Measurements from ENCODE around the gene CYTL1. TPM values are rescaled to one million over a fixed set of nuclear protein-coding genes. Genes with fewer than 3 reads are reported as not detected.

Gene CYTL1
- total and polyA plus RNA-seq, 2 donors: 1.4 to 2.9 TPM

DNA sequence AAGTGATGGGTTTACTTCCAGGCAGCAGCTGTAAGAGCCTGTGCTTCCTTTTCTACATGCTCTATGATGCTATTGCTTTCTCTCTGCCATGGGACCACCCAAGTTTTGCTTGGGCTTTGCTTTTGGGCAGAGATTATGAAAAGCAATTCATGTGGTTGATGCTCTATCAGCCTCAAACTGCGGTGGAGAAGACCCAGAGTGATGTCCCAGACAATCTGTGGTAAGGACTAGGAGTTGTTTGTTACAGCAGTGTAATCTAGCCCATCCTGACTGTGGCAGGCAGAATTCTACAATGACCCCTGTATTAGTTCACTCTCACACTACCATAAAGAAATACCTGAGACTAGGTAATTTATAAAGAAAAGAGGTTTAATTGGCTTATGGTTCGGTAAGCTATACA is 9.2 kb upstream of the CYTL1 start:
- WGBS: 82% methylated on average over 2 of the region's 2 CpGs

DNA sequence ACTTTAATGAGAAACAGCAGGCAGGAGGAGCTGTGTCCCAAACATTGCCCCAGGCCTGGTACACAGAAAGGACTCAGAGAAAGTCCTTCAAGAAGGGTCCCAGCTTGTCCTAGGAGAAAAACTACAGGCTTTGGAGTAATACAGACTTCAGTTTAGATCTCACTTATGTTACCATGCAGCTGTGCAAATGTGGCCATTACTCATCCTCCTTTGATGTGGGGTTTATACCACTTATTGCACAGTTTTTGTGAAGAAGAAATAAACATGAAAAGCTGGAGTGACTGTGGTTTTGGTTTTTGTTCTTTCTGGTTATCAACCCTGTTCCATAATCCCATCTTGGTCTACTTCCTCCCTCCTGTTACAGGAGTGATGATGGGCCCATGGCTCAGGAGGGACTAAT is 8.1 kb upstream of the CYTL1 start:
- peak in 1 of 9 donors; percentile 63 for DNase-seq (ENCODE audit: low read depth in 6 of 9, low spot score in 9 of 9)
- no peaks in the 10 kb centered on the region for H3K36me3 ChIP-seq (ENCODE audit: control insufficient read depth in 2 of 2, insufficient read depth in 2 of 2, low read length in 1 of 2)
- no peak overlapping the region for H3K4me3 ChIP-seq (ENCODE audit: low read length in 2 of 2)
- H3K27ac ChIP-seq (ENCODE audit: low read depth in 1 of 2, low read length in 1 of 2): peak overlapping the region in 1 of 2 donors; percentile 21
- H3K4me1 ChIP-seq (ENCODE audit: control insufficient read depth in 2 of 2, insufficient read depth in 2 of 2, low read length in 2 of 2): peaks cover 32 to 41% of the 10 kb centered on the region in 2 donors
- H3K9me3 ChIP-seq (ENCODE audit: control insufficient read depth in 2 of 2, insufficient read depth in 1 of 2, low read length in 1 of 2): no peaks in the 10 kb centered on the region
- H3K27me3 ChIP-seq (ENCODE audit: control insufficient read depth in 2 of 2, insufficient read depth in 1 of 2, low read length in 1 of 2): no peaks in the 10 kb centered on the region

More for the DNA sequence above, 9.2 kb upstream of the CYTL1 start:
- Histone ChIP-seq H3K27me3 (ENCODE audit: control insufficient read depth in 2 of 2, insufficient read depth in 1 of 2, low read length in 1 of 2) (no peaks in the 10 kb centered on the region), H3K4me1 (ENCODE audit: control insufficient read depth in 2 of 2, insufficient read depth in 2 of 2, low read length in 2 of 2) (peaks cover 40 to 51% of the 10 kb centered on the region in 2 donors), H3K4me3 (ENCODE audit: low read length in 2 of 2) (no peak overlapping the region), H3K27ac (ENCODE audit: low read depth in 1 of 2, low read length in 1 of 2) (no peak overlapping the region), H3K9me3 (ENCODE audit: control insufficient read depth in 2 of 2, insufficient read depth in 1 of 2, low read length in 1 of 2) (no peaks in the 10 kb centered on the region), H3K36me3 (ENCODE audit: control insufficient read depth in 2 of 2, insufficient read depth in 2 of 2, low read length in 1 of 2) (no peaks in the 10 kb centered on the region)
- DNase-seq (ENCODE audit: low read depth in 6 of 9, low spot score in 9 of 9): no peak

DNA sequence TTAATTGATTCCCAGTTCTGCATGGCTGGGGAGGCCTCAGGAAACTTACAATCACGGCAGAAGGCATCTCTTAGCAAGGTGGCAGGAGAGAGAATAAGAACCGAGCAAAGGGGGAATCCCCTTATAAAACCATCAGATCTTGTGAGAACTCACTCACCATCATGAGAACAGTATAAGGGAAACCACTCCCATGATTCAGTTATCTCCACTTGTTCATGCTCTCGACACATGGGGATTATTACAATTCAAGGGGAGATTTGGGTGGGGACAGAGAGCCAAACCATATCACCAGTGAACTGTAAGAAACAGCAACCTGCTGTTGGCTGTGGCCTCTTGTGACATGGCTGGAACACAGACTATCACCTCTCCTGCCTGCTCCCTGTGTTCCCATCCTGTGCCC is 7.1 kb upstream of the CYTL1 start:
- Histone ChIP-seq H3K27me3 (ENCODE audit: control insufficient read depth in 2 of 2, insufficient read depth in 1 of 2, low read length in 1 of 2) (no peaks in the 10 kb centered on the region), H3K4me1 (ENCODE audit: control insufficient read depth in 2 of 2, insufficient read depth in 2 of 2, low read length in 2 of 2) (peaks cover 29 to 31% of the 10 kb centered on the region in 2 donors), H3K27ac (ENCODE audit: low read depth in 1 of 2, low read length in 1 of 2) (no peak overlapping the region), H3K9me3 (ENCODE audit: control insufficient read depth in 2 of 2, insufficient read depth in 1 of 2, low read length in 1 of 2) (no peaks in the 10 kb centered on the region), H3K36me3 (ENCODE audit: control insufficient read depth in 2 of 2, insufficient read depth in 2 of 2, low read length in 1 of 2) (no peaks in the 10 kb centered on the region), H3K4me3 (ENCODE audit: low read length in 2 of 2) (no peak overlapping the region)
- no peak for DNase-seq (ENCODE audit: low read depth in 6 of 9, low spot score in 9 of 9)
- 88% methylated on average over 3 of the region's 3 CpGs for WGBS

DNA sequence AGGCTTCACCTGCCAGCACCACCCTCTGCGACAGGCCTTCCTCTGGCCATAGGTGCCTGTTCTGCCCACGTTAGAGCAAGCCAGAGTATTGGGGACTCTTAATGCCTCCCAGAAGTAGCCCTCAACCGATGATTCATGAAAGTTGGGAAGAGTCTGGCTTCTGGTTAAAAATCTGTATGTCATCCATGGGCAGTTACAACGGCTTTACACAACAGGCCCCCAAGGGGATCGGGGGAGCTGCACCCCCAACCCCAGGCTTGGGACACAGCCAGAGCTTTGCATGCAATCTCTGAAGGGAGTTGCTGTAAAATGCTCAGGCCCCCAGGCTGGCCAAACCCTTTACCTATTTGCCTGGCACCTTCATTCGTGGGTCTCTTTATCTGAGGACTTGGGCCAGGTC is 5.4 kb upstream of the CYTL1 start:
- H3K4me1 ChIP-seq (ENCODE audit: control insufficient read depth in 2 of 2, insufficient read depth in 2 of 2, low read length in 2 of 2): peaks cover 26 to 35% of the 10 kb centered on the region in 2 donors
- H3K27ac ChIP-seq (ENCODE audit: low read depth in 1 of 2, low read length in 1 of 2): no peak overlapping the region
- no peaks in the 10 kb centered on the region for H3K27me3 ChIP-seq (ENCODE audit: control insufficient read depth in 2 of 2, insufficient read depth in 1 of 2, low read length in 1 of 2)
- DNase-seq (ENCODE audit: low read depth in 6 of 9, low spot score in 9 of 9): no peak
- no peaks in the 10 kb centered on the region for H3K9me3 ChIP-seq (ENCODE audit: control insufficient read depth in 2 of 2, insufficient read depth in 1 of 2, low read length in 1 of 2)
- H3K36me3 ChIP-seq (ENCODE audit: control insufficient read depth in 2 of 2, insufficient read depth in 2 of 2, low read length in 1 of 2): no peaks in the 10 kb centered on the region
- 96% methylated on average over 6 of the region's 6 CpGs for WGBS
- no peak overlapping the region for H3K4me3 ChIP-seq (ENCODE audit: low read length in 2 of 2)

DNA sequence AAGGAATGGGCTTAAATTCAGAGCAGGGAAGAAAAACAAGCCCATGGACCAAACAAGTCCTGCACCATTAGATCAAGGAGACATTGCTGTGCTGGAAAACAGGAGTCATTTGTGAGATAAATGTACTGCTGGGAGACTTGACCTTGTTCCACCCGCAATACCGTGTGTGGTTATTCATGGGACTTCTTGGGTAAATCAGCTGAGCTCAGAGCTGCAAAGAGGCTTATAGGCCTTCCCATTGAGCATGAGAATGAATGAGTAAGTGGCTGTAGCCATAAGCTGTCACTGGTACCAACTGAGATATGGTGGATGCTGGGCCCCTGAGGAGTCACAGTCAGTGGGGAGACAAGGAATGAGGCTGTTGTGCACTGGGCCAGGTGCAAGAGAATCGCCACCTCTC is 2.3 kb upstream of the CYTL1 start:
- H3K9me3 ChIP-seq (ENCODE audit: control insufficient read depth in 2 of 2, insufficient read depth in 1 of 2, low read length in 1 of 2): no peaks in the 10 kb centered on the region
- no peaks in the 10 kb centered on the region for H3K27me3 ChIP-seq (ENCODE audit: control insufficient read depth in 2 of 2, insufficient read depth in 1 of 2, low read length in 1 of 2)
- no peak for DNase-seq (ENCODE audit: low read depth in 6 of 9, low spot score in 9 of 9)
- no peak overlapping the region for H3K4me3 ChIP-seq (ENCODE audit: low read length in 2 of 2)
- peaks cover 10 to 20% of the 10 kb centered on the region in 2 donors for H3K4me1 ChIP-seq (ENCODE audit: control insufficient read depth in 2 of 2, insufficient read depth in 2 of 2, low read length in 2 of 2)
- 98% methylated on average over 3 of the region's 3 CpGs for WGBS
- H3K36me3 ChIP-seq (ENCODE audit: control insufficient read depth in 2 of 2, insufficient read depth in 2 of 2, low read length in 1 of 2): no peaks in the 10 kb centered on the region
- H3K27ac ChIP-seq (ENCODE audit: low read depth in 1 of 2, low read length in 1 of 2): no peak overlapping the region

DNA sequence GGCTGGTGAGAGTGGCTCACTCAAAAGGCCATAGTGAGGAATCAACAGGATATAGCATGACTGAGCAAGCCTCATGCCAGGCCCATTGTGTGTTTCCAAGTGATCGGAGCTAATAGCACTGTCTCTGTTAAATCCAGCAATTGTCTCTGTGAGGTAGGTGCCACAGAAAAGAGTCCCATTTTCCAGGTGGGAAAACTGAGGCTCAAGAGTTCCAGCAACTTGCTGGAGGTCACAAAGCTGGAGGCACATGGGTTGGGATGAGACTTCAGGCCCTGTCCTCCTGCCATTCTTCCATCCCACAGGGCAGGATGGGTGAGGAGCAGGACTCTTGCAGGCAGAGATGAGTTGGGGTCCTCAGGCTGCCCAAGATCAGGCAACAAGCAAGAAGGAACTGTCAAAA is 1.1 kb upstream of the CYTL1 start:
- Histone ChIP-seq H3K4me3 (ENCODE audit: low read length in 2 of 2) (no peak overlapping the region), H3K27me3 (ENCODE audit: control insufficient read depth in 2 of 2, insufficient read depth in 1 of 2, low read length in 1 of 2) (no peaks in the 10 kb centered on the region), H3K9me3 (ENCODE audit: control insufficient read depth in 2 of 2, insufficient read depth in 1 of 2, low read length in 1 of 2) (no peaks in the 10 kb centered on the region)

DNA sequence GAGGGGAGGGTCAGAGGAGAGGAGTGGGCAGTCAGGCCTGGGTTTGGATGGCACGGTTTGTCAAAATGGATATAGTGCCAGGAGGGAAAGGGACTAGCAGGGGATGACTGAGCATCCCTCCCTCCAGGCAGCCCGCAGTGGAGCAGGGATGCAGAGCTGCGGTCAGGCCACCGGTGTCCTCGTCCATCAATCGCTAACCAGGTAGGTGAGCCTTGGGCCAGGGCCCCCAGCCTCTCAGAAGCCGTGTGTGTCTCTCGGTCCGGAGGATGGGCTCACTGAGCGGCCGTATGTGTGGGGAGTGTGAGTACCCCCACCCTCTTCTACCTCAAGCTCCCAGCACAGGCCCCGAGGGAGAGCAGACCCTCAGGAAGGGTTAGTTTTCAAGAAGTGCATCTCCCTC is 538 bp upstream of the CYTL1 start:
- H3K4me3 ChIP-seq (ENCODE audit: low read length in 2 of 2): no peak overlapping the region
- H3K27me3 ChIP-seq (ENCODE audit: control insufficient read depth in 2 of 2, insufficient read depth in 1 of 2, low read length in 1 of 2): no peaks in the 10 kb centered on the region
- H3K27ac ChIP-seq (ENCODE audit: low read depth in 1 of 2, low read length in 1 of 2): no peak overlapping the region
- WGBS: 97% methylated on average over 12 of the region's 12 CpGs
- H3K4me1 ChIP-seq (ENCODE audit: control insufficient read depth in 2 of 2, insufficient read depth in 2 of 2, low read length in 2 of 2): peaks cover 6 to 19% of the 10 kb centered on the region in 2 donors
- DNase-seq (ENCODE audit: low read depth in 6 of 9, low spot score in 9 of 9): no peak
- H3K9me3 ChIP-seq (ENCODE audit: control insufficient read depth in 2 of 2, insufficient read depth in 1 of 2, low read length in 1 of 2): no peaks in the 10 kb centered on the region
- H3K36me3 ChIP-seq (ENCODE audit: control insufficient read depth in 2 of 2, insufficient read depth in 2 of 2, low read length in 1 of 2): no peaks in the 10 kb centered on the region

More for the DNA sequence above, 1.1 kb upstream of the CYTL1 start:
- no peaks in the 10 kb centered on the region for H3K36me3 ChIP-seq (ENCODE audit: control insufficient read depth in 2 of 2, insufficient read depth in 2 of 2, low read length in 1 of 2)
- H3K27ac ChIP-seq (ENCODE audit: low read depth in 1 of 2, low read length in 1 of 2): no peak overlapping the region
- 98% methylated on average over 1 of the region's 1 CpG for WGBS
- H3K4me1 ChIP-seq (ENCODE audit: control insufficient read depth in 2 of 2, insufficient read depth in 2 of 2, low read length in 2 of 2): peaks cover 6 to 19% of the 10 kb centered on the region in 2 donors
- DNase-seq (ENCODE audit: low read depth in 6 of 9, low spot score in 9 of 9): no peak

DNA sequence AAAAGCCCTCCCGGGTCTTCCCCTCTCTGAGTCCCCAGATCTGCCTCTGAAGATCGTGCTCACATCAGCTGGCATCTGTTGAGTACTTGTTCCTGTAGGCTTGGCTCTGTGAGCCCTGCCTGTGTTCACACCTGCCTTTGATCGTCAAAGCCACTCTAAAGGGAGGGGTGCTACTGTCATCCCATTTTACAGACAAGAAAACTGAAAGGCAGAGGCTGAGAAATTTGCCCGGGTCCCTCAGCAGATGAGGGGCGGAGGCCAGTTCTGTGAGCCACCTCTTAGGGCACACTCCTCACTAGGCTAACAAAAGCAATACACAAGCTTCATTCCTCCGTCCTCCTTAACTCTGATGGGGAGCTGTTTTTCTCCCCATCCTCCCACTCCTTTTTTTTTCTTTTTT is 655 bp downstream of the CYTL1 start:
- Histone ChIP-seq H3K4me1 (ENCODE audit: control insufficient read depth in 2 of 2, insufficient read depth in 2 of 2, low read length in 2 of 2) (peaks cover 6 to 19% of the 10 kb centered on the region in 2 donors), H3K27me3 (ENCODE audit: control insufficient read depth in 2 of 2, insufficient read depth in 1 of 2, low read length in 1 of 2) (no peaks in the 10 kb centered on the region), H3K27ac (ENCODE audit: low read depth in 1 of 2, low read length in 1 of 2) (peak overlapping the region in 1 of 2 donors; percentile 47), H3K4me3 (ENCODE audit: low read length in 2 of 2) (no peak overlapping the region), H3K9me3 (ENCODE audit: control insufficient read depth in 2 of 2, insufficient read depth in 1 of 2, low read length in 1 of 2) (no peaks in the 10 kb centered on the region), H3K36me3 (ENCODE audit: control insufficient read depth in 2 of 2, insufficient read depth in 2 of 2, low read length in 1 of 2) (no peaks in the 10 kb centered on the region)
- 29% methylated on average over 6 of the region's 6 CpGs for WGBS
- peak in 3 of 9 donors; percentile 37 to 68 (median 42) for DNase-seq (ENCODE audit: low read depth in 6 of 9, low spot score in 9 of 9)

DNA sequence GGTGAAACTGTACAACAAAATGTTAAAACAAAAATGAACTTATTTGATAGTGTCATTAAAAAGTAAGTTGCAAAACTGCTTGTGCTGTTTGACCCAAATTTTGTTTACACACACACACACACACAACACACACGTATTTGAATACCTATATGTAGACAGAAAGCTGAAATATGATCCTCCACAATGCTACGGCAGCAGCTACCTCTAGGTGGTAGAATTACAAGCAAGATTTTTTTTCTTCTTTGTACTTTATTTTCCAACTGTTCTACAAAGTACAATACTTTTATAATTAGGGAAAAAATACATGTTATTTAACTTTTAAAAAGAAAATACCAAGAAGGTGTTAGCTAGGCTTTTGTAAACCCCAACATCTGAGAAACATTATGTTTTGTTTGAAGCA is 1.2 kb downstream of the CYTL1 start:
- H3K4me3 ChIP-seq (ENCODE audit: low read length in 2 of 2): no peak overlapping the region
- no peaks in the 10 kb centered on the region for H3K36me3 ChIP-seq (ENCODE audit: control insufficient read depth in 2 of 2, insufficient read depth in 2 of 2, low read length in 1 of 2)
- no peaks in the 10 kb centered on the region for H3K27me3 ChIP-seq (ENCODE audit: control insufficient read depth in 2 of 2, insufficient read depth in 1 of 2, low read length in 1 of 2)
- 29% methylated on average over 2 of the region's 2 CpGs for WGBS
- peak in 1 of 9 donors; percentile 38 for DNase-seq (ENCODE audit: low read depth in 6 of 9, low spot score in 9 of 9)
- peak overlapping the region in 1 of 2 donors; percentile 47 for H3K27ac ChIP-seq (ENCODE audit: low read depth in 1 of 2, low read length in 1 of 2)
- H3K4me1 ChIP-seq (ENCODE audit: control insufficient read depth in 2 of 2, insufficient read depth in 2 of 2, low read length in 2 of 2): peaks cover 6 to 19% of the 10 kb centered on the region in 2 donors
- H3K9me3 ChIP-seq (ENCODE audit: control insufficient read depth in 2 of 2, insufficient read depth in 1 of 2, low read length in 1 of 2): no peaks in the 10 kb centered on the region

Data from thymus (tissue), 11 donors.